ENCODE results near the gene DMGDH. TPM values are rescaled to one million over a fixed set of nuclear protein-coding genes. Genes with fewer than 3 reads are reported as not detected.

Gene DMGDH
- total RNA-seq, 1 experiment from 2014 or later = not detected

- Histone ChIP-seq H3T11ph (ENCODE audit: low read length) (no peak overlapping the region), H2BK20ac (ENCODE audit: low read depth, low read length, poor library complexity, severe bottlenecking) (no peak overlapping the region), H2BK15ac (ENCODE audit: low read depth, low read length) (no peak overlapping the region), H3K27ac (ENCODE audit: insufficient read length, low read depth, low read length) (no peak overlapping the region), H3K56ac (ENCODE audit: insufficient read length, low read depth, low read length) (no peak overlapping the region), H4K5ac (ENCODE audit: insufficient read length, low read depth, low read length) (no peak overlapping the region), H4K8ac (replicated peaks; ENCODE audit: insufficient read length, low read depth, low read length) (no peak overlapping the region), H4K91ac (ENCODE audit: insufficient read length, low read depth, low read length) (no peak overlapping the region), H3K23ac (ENCODE audit: insufficient read length, low read depth, low read length) (no peak overlapping the region), H3K18ac (ENCODE audit: insufficient read length, low read depth, low read length) (no peak overlapping the region), H2AFZ (ENCODE audit: low read length) (no peak overlapping the region), H2AK5ac (ENCODE audit: insufficient read length, low read length) (no peak overlapping the region), H3K79me2 (ENCODE audit: insufficient read depth, low read length) (no peaks in the 10 kb centered on the region), H3K4me1 (ENCODE audit: insufficient read depth, low read length) (no peaks in the 10 kb centered on the region), H2BK120ac (ENCODE audit: low read depth, low read length, poor library complexity, severe bottlenecking) (no peak overlapping the region), H3K4ac (ENCODE audit: low read depth, low read length) (no peak overlapping the region), H3K4me2 (ENCODE audit: insufficient read depth, insufficient read length, low read length) (no peak overlapping the region), H2BK5ac (ENCODE audit: insufficient read length, low read length) (no peak overlapping the region), H4K20me1 (ENCODE audit: control insufficient read depth, insufficient read depth, insufficient read length) (no peaks in the 10 kb centered on the region), H2BK12ac (ENCODE audit: insufficient read length, low read depth, low read length) (no peak overlapping the region), H3K23me2 (ENCODE audit: insufficient read length, low read depth, low read length, poor library complexity, severe bottlenecking) (no peaks in the 10 kb centered on the region), H3K9ac (ENCODE audit: extremely low read depth, insufficient read length, low read length) (no peak overlapping the region), H3K27me3 (ENCODE audit: insufficient read depth, low read length) (no peaks in the 10 kb centered on the region), H3K79me1 (ENCODE audit: insufficient read depth, low read depth, low read length, poor library complexity, severe bottlenecking) (no peaks in the 10 kb centered on the region), H3K9me3 (ENCODE audit: control insufficient read depth, low read depth, low read length) (no peaks in the 10 kb centered on the region), H3K14ac (ENCODE audit: insufficient read depth, low read length) (no peak overlapping the region)
- TF ChIP-seq CTCF (conservative IDR thresholded peaks at IDR 0.05) = no peak; the same call in 2 of the 3 replicates
- Mint-ChIP-seq H3K27ac (no peak overlapping the region), H3K9me3 (peaks cover 7 to 11% of the 10 kb centered on the region in 2 experiments; a peak in 4 of 5 replicates), H3K36me3 (ENCODE audit: insufficient read depth in 1 of 3, low read depth in 3 of 3) (peaks cover 0 to 5% (median 4%) of the 10 kb centered on the region in 3 experiments; a peak in 5 of 7 replicates), H3K4me3 (no peak overlapping the region), H3K4me1 (no peaks in the 10 kb centered on the region), H3K27me3 (ENCODE audit: low read depth) (no peaks in the 10 kb centered on the region; the same call in 1 of the 2 replicates)
- no CpG with 5 or more reads among the region's 1 CpG for WGBS (ENCODE audit: extremely low coverage, insufficient read length, low lambda C conversion rate)
- DNase-seq = no peak
Measured at GRCh38 chr5:79011219-79011836, 58.1 kb downstream of the DMGDH start.

Measured in H9 (cell line).